ENCODE measurements around the gene TTC17.

DNA sequence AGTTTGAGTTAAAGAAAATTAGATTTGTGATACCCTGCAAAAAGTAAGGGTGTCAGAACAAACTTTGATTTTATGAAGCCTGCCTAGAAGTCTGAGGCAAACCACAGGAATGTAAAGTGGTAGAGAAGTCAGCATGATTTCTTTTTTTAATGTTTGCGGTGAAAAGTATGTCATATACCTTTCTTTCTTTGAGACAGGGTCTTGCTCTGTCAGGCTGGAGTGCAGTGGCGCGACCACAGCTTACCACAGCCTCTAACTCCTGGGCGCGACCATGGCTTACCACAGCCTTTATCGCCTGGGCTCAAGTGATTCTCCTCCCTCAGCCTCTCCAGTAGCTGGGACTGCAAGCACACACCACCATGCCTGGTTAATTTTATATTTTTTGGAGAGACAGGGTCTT, 42.3 kb upstream of the TTC17 start:
- TF ChIP-seq CTCF (IDR thresholded peaks at IDR 0.05) (no peak), ZFX (IDR thresholded peaks at IDR 0.05; ENCODE audit: borderline replicate concordance) (no peak)

Measured in 22Rv1 (cell line).